Loucy (cell line): Measurements from ENCODE around the gene MAPK1.
"Not testable (repeated sequence)": the region's sequence is repeated elsewhere in the genome, so short reads cannot be mapped to it uniquely, and the experiment has no call there.

ENCODE experiments used
- H2AFZ ChIP-seq: fragments of 200-600 bp; sonication (generic); 2 replicates; pipeline ENCODE4 v1.6.0; 2016; ENCODE audit warnings: antibody characterized with exemption, mild to moderate bottlenecking, low read length, moderate library complexity
- H3F3A ChIP-seq: fragments of 200-600 bp; 2 replicates; pipeline ENCODE4 v1.6.0; 2016; ENCODE audit warnings: antibody characterized with exemption, low read depth, mild to moderate bottlenecking
- H3K27me3 ChIP-seq: fragments of 200-600 bp; sonication (generic); 2 replicates; pipeline ENCODE4 v1.6.1; 2014; ENCODE audit warnings: low read length, mild to moderate bottlenecking; ENCODE audit not compliant: insufficient read depth, poor library complexity, severe bottlenecking
- H3K36me3 ChIP-seq: fragments of 200-600 bp; sonication (generic); 2 replicates; pipeline ENCODE4 v1.6.1; 2016; ENCODE audit warnings: low read length; ENCODE audit not compliant: insufficient read depth
- H3K4me1 ChIP-seq: fragments of 200-600 bp; sonication (generic); 2 replicates; pipeline ENCODE4 v1.5.1; 2014; ENCODE audit warnings: low read length, mild to moderate bottlenecking; ENCODE audit not compliant: insufficient read depth, poor library complexity, severe bottlenecking
- H3K4me2 ChIP-seq: fragments of 200-600 bp; sonication (generic); 2 replicates; pipeline ENCODE4 v1.6.0; 2014; ENCODE audit warnings: antibody characterized with exemption, low read length, low read depth, mild to moderate bottlenecking; ENCODE audit not compliant: poor library complexity, severe bottlenecking
- H3K4me3 ChIP-seq: fragments of 200-600 bp; sonication (generic); 2 replicates; pipeline ENCODE4 v1.5.1; 2014; ENCODE audit warnings: low read length, mild to moderate bottlenecking, mixed read lengths; ENCODE audit not compliant: poor library complexity, severe bottlenecking
- H3K79me2 ChIP-seq: fragments of 200-600 bp; sonication (generic); 2 replicates; pipeline ENCODE4 v1.6.1; 2014; ENCODE audit warnings: low read length; ENCODE audit not compliant: insufficient read depth
- H3K9ac ChIP-seq: fragments of 200-600 bp; sonication (generic); 2 replicates; pipeline ENCODE4 v1.6.0; 2014; ENCODE audit warnings: mild to moderate bottlenecking, low read depth, low read length, moderate library complexity; ENCODE audit not compliant: poor library complexity, severe bottlenecking
- H3K9me2 ChIP-seq: fragments of 200-600 bp; sonication (generic); replicated peaks from 2 replicates; pipeline ENCODE4 v1.6.1; 2016; ENCODE audit warnings: low read depth, low read length, mixed read lengths
- H3K9me3 ChIP-seq: fragments of 200-600 bp; sonication (generic); 2 replicates; pipeline ENCODE4 v1.6.1; 2014; ENCODE audit warnings: mild to moderate bottlenecking, antibody characterized with exemption, low read length, low read depth; ENCODE audit not compliant: insufficient read depth
- H4K20me1 ChIP-seq: fragments of 200-600 bp; sonication (generic); 2 replicates; pipeline ENCODE4 v1.6.0; 2014; ENCODE audit warnings: antibody characterized with exemption, low read length, mild to moderate bottlenecking; ENCODE audit not compliant: insufficient read depth, poor library complexity, severe bottlenecking
- EZH2phosphoT487 ChIP-seq: fragments of 200-600 bp; IDR thresholded peaks from 2 replicates; pipeline ENCODE4 v1.6.1; 2018; ENCODE audit warnings: antibody characterized with exemption, mild to moderate bottlenecking, moderate library complexity, borderline replicate concordance
- TF ChIP-seq, protein P1 (sequence below): fragments of 200-600 bp; sonication (generic); conservative IDR thresholded peaks from 2 replicates; pipeline ENCODE4 v1.5.1; 2014; ENCODE audit warnings: mild to moderate bottlenecking, antibody characterized with exemption, low read length

MAPK1 gene

GRCh38 chr22:21803811-21804249 lies 63.6 kb downstream of the MAPK1 start:
- H3F3A ChIP-seq = no peaks in the 10 kb centered on the region
- peaks cover 86% of the 10 kb centered on the region for H3K36me3 ChIP-seq
- peaks cover 15% of the 10 kb centered on the region for H4K20me1 ChIP-seq
- H3K4me2 ChIP-seq = no peak overlapping the region
- H3K9me2 ChIP-seq = no peaks in the 10 kb centered on the region
- H3K79me2 ChIP-seq = peaks cover 16% of the 10 kb centered on the region; the same call in 1 of the 2 replicates
- no peaks in the 10 kb centered on the region for H3K9me3 ChIP-seq
- no peaks in the 10 kb centered on the region for H3K4me1 ChIP-seq
- H3K27me3 ChIP-seq = no peaks in the 10 kb centered on the region
- TF ChIP-seq, protein P1, sequence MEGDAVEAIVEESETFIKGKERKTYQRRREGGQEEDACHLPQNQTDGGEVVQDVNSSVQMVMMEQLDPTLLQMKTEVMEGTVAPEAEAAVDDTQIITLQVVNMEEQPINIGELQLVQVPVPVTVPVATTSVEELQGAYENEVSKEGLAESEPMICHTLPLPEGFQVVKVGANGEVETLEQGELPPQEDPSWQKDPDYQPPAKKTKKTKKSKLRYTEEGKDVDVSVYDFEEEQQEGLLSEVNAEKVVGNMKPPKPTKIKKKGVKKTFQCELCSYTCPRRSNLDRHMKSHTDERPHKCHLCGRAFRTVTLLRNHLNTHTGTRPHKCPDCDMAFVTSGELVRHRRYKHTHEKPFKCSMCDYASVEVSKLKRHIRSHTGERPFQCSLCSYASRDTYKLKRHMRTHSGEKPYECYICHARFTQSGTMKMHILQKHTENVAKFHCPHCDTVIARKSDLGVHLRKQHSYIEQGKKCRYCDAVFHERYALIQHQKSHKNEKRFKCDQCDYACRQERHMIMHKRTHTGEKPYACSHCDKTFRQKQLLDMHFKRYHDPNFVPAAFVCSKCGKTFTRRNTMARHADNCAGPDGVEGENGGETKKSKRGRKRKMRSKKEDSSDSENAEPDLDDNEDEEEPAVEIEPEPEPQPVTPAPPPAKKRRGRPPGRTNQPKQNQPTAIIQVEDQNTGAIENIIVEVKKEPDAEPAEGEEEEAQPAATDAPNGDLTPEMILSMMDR = no peak
- TF ChIP-seq EZH2phosphoT487 = no peak
- H3K9ac ChIP-seq = no peak overlapping the region
- no peak overlapping the region for H2AFZ ChIP-seq
- H3K4me3 ChIP-seq = no peak overlapping the region

GRCh38 chr22:21802673-21803072 lies 64.8 kb downstream of the MAPK1 start:
- TF ChIP-seq, protein P1 = no peak
- no peak for TF ChIP-seq EZH2phosphoT487
- Histone ChIP-seq H3K79me2 (peaks cover 6% of the 10 kb centered on the region; the same call in 1 of the 2 replicates), H3K27me3 (no peaks in the 10 kb centered on the region), H3K9me3 (no peaks in the 10 kb centered on the region), H3K4me3 (no peak overlapping the region), H2AFZ (no peak overlapping the region), H3K4me2 (no peak overlapping the region), H3K9ac (no peak overlapping the region), H3K36me3 (peaks cover 93% of the 10 kb centered on the region), H4K20me1 (peaks cover 7% of the 10 kb centered on the region), H3F3A (no peaks in the 10 kb centered on the region), H3K4me1 (no peaks in the 10 kb centered on the region), H3K9me2 (no peaks in the 10 kb centered on the region)

DNA sequence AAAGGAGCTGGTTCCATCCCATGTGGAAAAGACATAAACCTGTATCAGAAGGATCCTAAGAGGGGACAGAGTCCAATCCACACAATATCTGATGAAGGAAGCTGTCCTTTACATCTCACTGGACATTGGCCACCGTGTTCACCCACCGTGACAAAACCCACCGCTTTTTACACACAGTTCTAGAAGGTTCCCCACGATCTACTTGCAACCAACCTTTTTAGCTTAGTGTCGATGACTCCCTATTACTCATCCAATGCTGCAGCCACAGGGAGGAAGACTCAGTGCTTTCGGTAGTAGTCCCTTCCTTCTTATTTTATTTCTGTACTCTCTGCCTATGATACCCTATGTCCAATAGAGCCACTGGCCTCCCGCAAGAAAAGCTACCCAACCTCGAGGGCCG lies 65.4 kb downstream of the MAPK1 start:
- Histone ChIP-seq H3K9me2 (no peaks in the 10 kb centered on the region), H3K36me3 (peaks cover 93% of the 10 kb centered on the region), H2AFZ (no peak overlapping the region), H4K20me1 (peaks cover under 1% of the 10 kb centered on the region), H3F3A (no peaks in the 10 kb centered on the region), H3K4me1 (no peaks in the 10 kb centered on the region), H3K4me2 (no peak overlapping the region), H3K9ac (no peak overlapping the region), H3K4me3 (no peak overlapping the region), H3K79me2 (no peaks in the 10 kb centered on the region), H3K27me3 (no peaks in the 10 kb centered on the region), H3K9me3 (no peaks in the 10 kb centered on the region)
- TF ChIP-seq, protein P1 = no peak
- TF ChIP-seq EZH2phosphoT487 = no peak

GRCh38 chr22:21801304-21801644 lies 66.2 kb downstream of the MAPK1 start:
- not testable (repeated sequence) for H3K79me2 ChIP-seq, H2AFZ ChIP-seq, H3K4me1 ChIP-seq, H3F3A ChIP-seq, H4K20me1 ChIP-seq, H3K9ac ChIP-seq, H3K4me3 ChIP-seq, H3K9me3 ChIP-seq, H3K4me2 ChIP-seq, H3K27me3 ChIP-seq, H3K9me2 ChIP-seq
- H3K36me3 ChIP-seq = peaks cover 92% of the 10 kb centered on the region
